ENCODE measurements around the gene FTO. TPM values are rescaled to one million over a fixed set of nuclear protein-coding genes. Genes with fewer than 3 reads are reported as not detected.
A peak's percentile ranks its signal among the peaks of the same experiment; 100 is the strongest.

The FTO gene
- total RNA-seq (ENCODE audit: unreplicated experiment) = 106 TPM
- long read RNA-seq, full-length matches to known transcripts = 1 of 5 reads
- long read RNA-seq, partial matches to known transcripts = 1 of 5 reads
- long read RNA-seq, other reads (novel, unspliced or antisense) = 3 of 5 reads

DNA sequence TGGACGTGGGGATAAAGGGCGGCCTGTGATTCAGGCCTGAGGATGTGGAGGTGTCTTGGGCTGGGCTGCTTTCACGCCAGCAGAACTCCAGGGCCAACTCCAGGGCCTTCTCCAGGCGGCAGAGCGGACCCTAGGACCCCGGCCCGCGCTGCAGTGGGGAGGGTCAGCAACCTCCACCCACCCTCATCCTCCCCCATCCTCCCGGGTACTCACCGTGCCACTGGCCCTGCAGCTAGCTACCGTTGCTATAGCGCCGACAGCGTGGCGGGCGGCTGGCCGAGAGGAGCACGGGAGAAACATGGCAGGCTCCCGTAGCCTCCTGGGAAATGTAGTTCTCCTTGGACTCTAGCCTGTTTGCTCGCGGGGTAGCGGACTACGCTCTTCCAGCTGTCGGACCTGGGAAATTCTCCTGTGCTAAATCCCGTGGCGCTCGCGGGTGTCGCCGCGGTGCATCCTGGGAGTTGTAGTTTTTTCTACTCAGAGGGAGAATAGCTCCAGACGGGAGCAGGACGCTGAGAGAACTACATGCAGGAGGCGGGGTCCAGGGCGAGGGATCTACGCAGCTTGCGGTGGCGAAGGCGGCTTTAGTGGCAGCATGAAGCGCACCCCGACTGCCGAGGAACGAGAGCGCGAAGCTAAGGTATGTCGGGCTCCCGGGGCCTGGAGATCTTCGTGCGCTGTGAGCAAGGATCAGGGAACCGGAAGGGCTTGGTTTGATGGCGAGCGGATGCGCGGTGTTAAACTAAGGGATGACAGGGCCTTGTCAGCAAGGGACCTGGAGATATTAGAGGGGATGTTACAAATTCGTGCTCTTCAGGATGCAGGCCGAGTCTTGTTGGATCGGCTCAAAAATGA lies at the start of gene FTO, which contains the start of gene RPGRIP1L:
Gene FTO, plus strand, starts transcription at position 567 of the 855 bp plus-strand sequence.
Gene RPGRIP1L, minus strand, starts transcription at position 270 of the 855 bp plus-strand sequence. CDS start 3,136 bp downstream, outside the sequence.
- Mint-ChIP-seq H3K9me3 (ENCODE audit: unreplicated experiment) (peaks cover 2% of the 10 kb centered on the region), H3K27me3 (ENCODE audit: unreplicated experiment) (no peaks in the 10 kb centered on the region), H3K4me3 (ENCODE audit: unreplicated experiment) (peak within 1 kb of the TSS; percentile 99), H3K4me1 (ENCODE audit: low read depth, unreplicated experiment) (peaks cover 8% of the 10 kb centered on the region), H3K27ac (ENCODE audit: unreplicated experiment) (peak within 1 kb of the TSS; percentile 96), H3K36me3 (ENCODE audit: unreplicated experiment) (no peaks in the 10 kb centered on the region)
- TF ChIP-seq, protein P1, sequence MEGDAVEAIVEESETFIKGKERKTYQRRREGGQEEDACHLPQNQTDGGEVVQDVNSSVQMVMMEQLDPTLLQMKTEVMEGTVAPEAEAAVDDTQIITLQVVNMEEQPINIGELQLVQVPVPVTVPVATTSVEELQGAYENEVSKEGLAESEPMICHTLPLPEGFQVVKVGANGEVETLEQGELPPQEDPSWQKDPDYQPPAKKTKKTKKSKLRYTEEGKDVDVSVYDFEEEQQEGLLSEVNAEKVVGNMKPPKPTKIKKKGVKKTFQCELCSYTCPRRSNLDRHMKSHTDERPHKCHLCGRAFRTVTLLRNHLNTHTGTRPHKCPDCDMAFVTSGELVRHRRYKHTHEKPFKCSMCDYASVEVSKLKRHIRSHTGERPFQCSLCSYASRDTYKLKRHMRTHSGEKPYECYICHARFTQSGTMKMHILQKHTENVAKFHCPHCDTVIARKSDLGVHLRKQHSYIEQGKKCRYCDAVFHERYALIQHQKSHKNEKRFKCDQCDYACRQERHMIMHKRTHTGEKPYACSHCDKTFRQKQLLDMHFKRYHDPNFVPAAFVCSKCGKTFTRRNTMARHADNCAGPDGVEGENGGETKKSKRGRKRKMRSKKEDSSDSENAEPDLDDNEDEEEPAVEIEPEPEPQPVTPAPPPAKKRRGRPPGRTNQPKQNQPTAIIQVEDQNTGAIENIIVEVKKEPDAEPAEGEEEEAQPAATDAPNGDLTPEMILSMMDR (IDR thresholded peaks at IDR 0.05; ENCODE audit: partially characterized antibody, unreplicated experiment) = no peak
- DNase-seq = peak; percentile 99

DNA sequence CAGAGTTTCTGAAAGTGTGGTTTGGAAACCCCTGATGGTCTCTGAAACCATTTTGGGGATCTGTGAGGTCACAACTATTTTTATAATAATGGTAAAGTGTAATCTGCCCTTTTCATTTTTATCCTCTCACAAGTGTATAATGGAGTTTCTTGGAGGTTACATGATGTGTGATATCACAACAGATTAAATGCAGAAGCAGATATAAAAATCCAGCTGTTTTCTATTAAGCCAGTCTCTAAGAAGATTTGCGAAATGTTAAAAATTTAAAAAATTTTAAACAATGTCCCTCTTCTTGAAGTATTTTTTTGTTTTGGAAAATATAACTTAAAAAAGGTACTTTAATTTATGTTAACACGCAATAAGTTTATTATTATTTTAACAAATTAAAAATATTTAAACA lies 49.0 kb upstream of the FTO start:
- Mint-ChIP-seq H3K27ac (ENCODE audit: unreplicated experiment) (no peak overlapping the region), H3K4me3 (ENCODE audit: unreplicated experiment) (no peak overlapping the region), H3K27me3 (ENCODE audit: unreplicated experiment) (no peaks in the 10 kb centered on the region), H3K9me3 (ENCODE audit: unreplicated experiment) (no peaks in the 10 kb centered on the region), H3K36me3 (ENCODE audit: unreplicated experiment) (no peaks in the 10 kb centered on the region), H3K4me1 (ENCODE audit: low read depth, unreplicated experiment) (no peaks in the 10 kb centered on the region)
- TF ChIP-seq, protein P1 (IDR thresholded peaks at IDR 0.05; ENCODE audit: partially characterized antibody, unreplicated experiment) = no peak
- DNase-seq = no peak

DNA sequence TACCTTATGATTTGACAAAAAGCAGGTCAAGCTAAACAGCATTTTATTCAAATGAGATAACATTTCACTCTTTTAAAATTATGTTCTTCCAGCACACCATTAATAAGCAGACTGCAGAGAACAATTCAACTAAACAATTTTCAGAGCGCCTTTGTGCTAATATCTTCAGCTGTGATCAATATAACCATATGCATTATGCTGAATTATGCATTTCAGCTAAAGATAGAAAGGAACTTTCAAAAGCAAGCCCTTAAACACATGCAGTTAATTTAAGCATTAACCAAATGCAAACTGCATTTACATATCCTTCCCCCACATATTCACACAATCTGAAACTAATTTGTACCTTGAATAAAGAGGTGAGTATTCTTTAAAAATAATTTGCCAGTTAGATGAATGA lies 41.9 kb upstream of the FTO start:
- Mint-ChIP-seq H3K27ac (ENCODE audit: unreplicated experiment) (no peak overlapping the region), H3K27me3 (ENCODE audit: unreplicated experiment) (no peaks in the 10 kb centered on the region), H3K4me3 (ENCODE audit: unreplicated experiment) (no peak overlapping the region), H3K36me3 (ENCODE audit: unreplicated experiment) (no peaks in the 10 kb centered on the region), H3K4me1 (ENCODE audit: low read depth, unreplicated experiment) (no peaks in the 10 kb centered on the region), H3K9me3 (ENCODE audit: unreplicated experiment) (no peaks in the 10 kb centered on the region)
- no peak for DNase-seq
- TF ChIP-seq, protein P1 (IDR thresholded peaks at IDR 0.05; ENCODE audit: partially characterized antibody, unreplicated experiment) = no peak

DNA sequence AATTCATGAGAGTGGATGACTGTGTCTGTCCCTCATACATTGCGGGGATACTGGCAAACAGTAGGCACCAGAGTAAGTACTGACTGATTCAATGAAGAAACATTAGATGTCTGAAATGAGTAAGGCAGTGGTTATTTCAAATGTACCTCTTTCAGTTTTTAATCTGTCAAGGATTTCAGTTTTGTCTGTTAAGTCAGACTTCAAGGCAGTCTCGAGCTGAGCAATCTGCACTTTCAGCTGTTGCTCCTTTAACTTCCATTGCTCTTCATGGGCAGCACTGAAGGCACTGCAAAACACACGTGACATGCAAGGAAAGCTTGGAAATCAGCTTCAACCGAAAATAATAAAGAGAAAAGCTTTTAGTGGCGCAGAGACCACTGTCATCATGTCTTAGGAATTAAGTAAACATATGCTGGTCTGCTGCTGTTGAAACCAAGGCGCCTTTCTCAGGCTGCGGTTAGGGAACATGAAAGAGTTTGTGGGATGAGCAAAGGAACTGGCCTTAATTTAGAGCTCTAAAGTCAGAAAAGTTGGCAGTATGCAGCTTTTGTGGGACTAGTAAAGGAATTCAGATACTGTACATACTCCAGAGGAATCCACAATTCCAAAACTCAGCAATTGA lies 39.1 kb upstream of the FTO start:
- Mint-ChIP-seq H3K4me1 (ENCODE audit: low read depth, unreplicated experiment) (no peaks in the 10 kb centered on the region), H3K27me3 (ENCODE audit: unreplicated experiment) (no peaks in the 10 kb centered on the region), H3K4me3 (ENCODE audit: unreplicated experiment) (no peak overlapping the region), H3K27ac (ENCODE audit: unreplicated experiment) (no peak overlapping the region), H3K9me3 (ENCODE audit: unreplicated experiment) (no peaks in the 10 kb centered on the region), H3K36me3 (ENCODE audit: unreplicated experiment) (no peaks in the 10 kb centered on the region)
- DNase-seq = no peak
- TF ChIP-seq, protein P1 (IDR thresholded peaks at IDR 0.05; ENCODE audit: partially characterized antibody, unreplicated experiment) = no peak
